Stimulated activated naive B cell treated with anti-CD40 and anti-IgM and Interleukin-4, amounts not matched to agents 10 μg/mL and 1 μg/mL and 100 μg/mL, for 72 hours (primary cell): ENCODE results near the gene CDCA7.

Source experiments
- ATAC-seq, 2 donors: fragments of 150-1000 bp; cut with Tn5 transposase; replicated peaks; 2 replicates each; pipeline ENCODE4 v1.10.0; 2021; ENCODE audit warnings: moderate library complexity in 1 of 2
- DNase-seq: peaks from one replicate; pipeline ENCODE4 v3.0.0; 2021
- H3K27ac Mint-ChIP-seq: one replicate; pipeline ENCODE4 v1.8.0; 2022; ENCODE audit warnings: mild to moderate bottlenecking, mixed read lengths
- H3K27me3 Mint-ChIP-seq, 2 donors: one replicate each; pipeline ENCODE4 v1.8.0; 2022; ENCODE audit warnings: mixed read lengths in 2 of 2
- H3K36me3 Mint-ChIP-seq, 2 donors: one replicate each; pipeline ENCODE4 v1.8.0; 2022; ENCODE audit warnings: mixed read lengths in 2 of 2, mild to moderate bottlenecking in 1 of 2
- H3K4me1 Mint-ChIP-seq, 2 donors: one replicate each; pipeline ENCODE4 v1.8.0; 2022; ENCODE audit warnings: mixed read lengths in 2 of 2, mild to moderate bottlenecking in 1 of 2
- H3K4me3 Mint-ChIP-seq, 2 donors: one replicate each; pipeline ENCODE4 v1.8.0; 2022; ENCODE audit warnings: mild to moderate bottlenecking in 2 of 2, mixed read lengths in 2 of 2, moderate library complexity in 1 of 2
- H3K9me3 Mint-ChIP-seq, 2 donors: one replicate each; pipeline ENCODE4 v1.8.0; 2022; ENCODE audit warnings: mixed read lengths in 2 of 2, mild to moderate bottlenecking in 1 of 2

The CDCA7 gene

DNA sequence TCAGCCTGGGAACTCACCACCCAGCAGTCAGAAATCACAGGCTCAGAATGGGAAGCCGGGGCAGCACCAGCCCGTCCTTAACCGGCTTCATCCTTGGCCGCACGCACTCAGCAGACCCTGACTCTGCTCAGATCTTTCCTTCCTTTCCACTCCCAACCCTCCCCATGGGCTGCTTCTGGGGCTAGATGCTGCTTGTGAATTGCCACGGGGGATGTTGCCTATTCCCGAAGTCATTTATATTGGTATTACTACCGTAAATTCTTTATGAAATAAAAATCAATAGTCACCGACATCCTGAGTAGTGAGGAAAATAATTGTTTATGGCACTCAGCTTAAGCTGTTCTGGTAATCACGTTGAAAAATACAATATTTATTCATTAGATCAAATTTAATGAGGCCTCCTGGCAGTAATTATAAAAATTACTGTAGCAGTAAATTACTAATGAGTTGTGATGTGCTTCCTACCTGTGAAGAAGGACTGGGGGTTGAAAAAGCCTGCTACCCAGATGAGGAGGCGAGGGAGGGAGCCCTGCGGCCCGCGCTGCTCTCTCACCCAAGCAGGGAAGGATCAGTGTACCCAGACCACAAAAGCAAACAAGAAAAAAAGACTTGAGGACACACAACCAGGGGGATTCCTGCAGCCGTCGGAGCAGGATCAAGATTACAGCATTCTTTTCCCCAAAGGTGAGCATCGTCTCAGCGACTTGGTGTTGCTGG, 31.5 kb downstream of the CDCA7 start:
- H3K9me3 Mint-ChIP-seq: peaks cover 0 to 3% of the 10 kb centered on the region in 2 donors
- no peak overlapping the region for H3K27ac Mint-ChIP-seq
- ATAC-seq (no peak), DNase-seq (no peak)
- no peak overlapping the region for H3K4me3 Mint-ChIP-seq
- H3K36me3 Mint-ChIP-seq: peaks cover 0 to 4% of the 10 kb centered on the region in 2 donors
- no peaks in the 10 kb centered on the region for H3K27me3 Mint-ChIP-seq
- H3K4me1 Mint-ChIP-seq: no peaks in the 10 kb centered on the region

DNA sequence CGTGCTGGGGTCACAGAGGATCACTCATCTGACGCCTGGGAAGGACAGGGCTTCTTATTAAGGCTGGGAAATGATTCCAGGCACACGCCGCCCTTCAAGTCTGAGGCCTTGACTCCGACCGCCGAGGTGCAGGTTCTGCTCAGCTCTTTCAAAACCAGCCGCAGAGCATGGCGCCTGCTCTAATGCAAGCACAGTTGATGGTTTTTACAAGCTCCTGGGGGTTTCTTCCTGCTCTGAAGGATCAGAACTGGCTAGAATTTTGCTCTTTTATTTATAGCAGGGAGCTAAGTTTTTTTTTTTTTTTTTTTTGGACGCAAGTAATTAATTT, 32.0 kb downstream of the CDCA7 start:
- DNase-seq (no peak), ATAC-seq (no peak)
- Mint-ChIP-seq H3K27me3 (no peaks in the 10 kb centered on the region), H3K36me3 (peaks cover 0 to 4% of the 10 kb centered on the region in 2 donors), H3K9me3 (peaks cover 0 to 3% of the 10 kb centered on the region in 2 donors), H3K27ac (no peak overlapping the region), H3K4me3 (no peak overlapping the region), H3K4me1 (no peaks in the 10 kb centered on the region)

- Mint-ChIP-seq H3K27ac (no peak overlapping the region), H3K4me3 (no peak overlapping the region), H3K9me3 (peaks cover 0 to 3% of the 10 kb centered on the region in 2 donors), H3K36me3 (peaks cover 0 to 4% of the 10 kb centered on the region in 2 donors), H3K4me1 (no peaks in the 10 kb centered on the region), H3K27me3 (no peaks in the 10 kb centered on the region)
- DNase-seq: no peak
- ATAC-seq: no peak
Observed at GRCh38 chr2:173387079-173387478, 32.4 kb downstream of the CDCA7 start.

DNA sequence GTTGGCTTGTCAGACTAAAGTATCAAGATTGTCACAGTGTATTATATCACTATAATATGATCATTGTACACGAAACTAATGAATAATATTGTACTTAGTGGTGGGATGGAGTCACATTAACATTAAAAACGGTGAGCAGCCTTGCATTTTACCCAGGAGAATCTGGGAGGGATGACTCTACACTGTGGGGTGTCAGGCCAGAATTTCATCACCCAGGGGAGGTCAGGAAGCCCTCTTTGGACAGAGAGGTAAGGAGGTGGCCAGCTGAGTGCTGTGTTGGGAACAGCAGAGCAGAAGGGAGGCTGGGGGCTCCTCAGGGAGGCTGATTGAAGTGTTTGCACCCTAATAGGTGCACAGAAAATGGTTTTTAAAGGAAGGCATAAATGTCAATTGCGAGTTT, 33.0 kb downstream of the CDCA7 start:
- H3K4me1 Mint-ChIP-seq: no peaks in the 10 kb centered on the region
- DNase-seq: no peak
- peaks cover 0 to 3% of the 10 kb centered on the region in 2 donors for H3K9me3 Mint-ChIP-seq
- ATAC-seq: no peak
- H3K27ac Mint-ChIP-seq: no peak overlapping the region
- H3K27me3 Mint-ChIP-seq: no peaks in the 10 kb centered on the region
- peaks cover 0 to 4% of the 10 kb centered on the region in 2 donors for H3K36me3 Mint-ChIP-seq
- no peak overlapping the region for H3K4me3 Mint-ChIP-seq

- no peak for DNase-seq
- H3K4me3 Mint-ChIP-seq: no peak overlapping the region
- no peaks in the 10 kb centered on the region for H3K9me3 Mint-ChIP-seq
- peaks cover 0 to under 1% of the 10 kb centered on the region in 2 donors for H3K27me3 Mint-ChIP-seq
- ATAC-seq: no peak
- no peaks in the 10 kb centered on the region for H3K4me1 Mint-ChIP-seq
- peaks cover 0 to 3% of the 10 kb centered on the region in 2 donors for H3K36me3 Mint-ChIP-seq
- H3K27ac Mint-ChIP-seq: no peak overlapping the region
Observed at GRCh38 chr2:173388795-173389194, 34.1 kb downstream of the CDCA7 start.

DNA sequence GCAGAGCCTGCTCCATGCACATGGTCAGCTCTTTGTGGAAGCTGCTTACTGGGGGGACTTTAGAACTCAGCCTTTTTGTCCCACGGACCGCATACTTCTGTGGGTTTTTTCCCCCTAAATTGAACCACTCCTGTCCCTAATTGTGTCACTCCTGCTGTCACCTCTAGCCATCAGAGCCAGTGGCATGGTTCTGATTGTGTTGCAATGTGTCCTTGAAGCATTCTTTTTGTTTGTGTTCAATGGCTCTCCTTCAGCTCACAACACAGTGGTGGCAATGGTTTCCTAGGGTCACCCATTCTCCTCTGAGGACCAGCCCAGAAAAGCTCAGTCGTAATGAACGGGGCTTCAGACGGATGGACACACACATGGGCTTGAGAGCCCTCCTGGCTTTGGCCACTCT, 35.4 kb downstream of the CDCA7 start:
- DNase-seq (no peak), ATAC-seq (no peak)
- H3K27me3 Mint-ChIP-seq: peaks cover 1 to 9% of the 10 kb centered on the region in 2 donors
- H3K36me3 Mint-ChIP-seq: no peaks in the 10 kb centered on the region
- no peak overlapping the region for H3K27ac Mint-ChIP-seq
- no peaks in the 10 kb centered on the region for H3K4me1 Mint-ChIP-seq
- H3K4me3 Mint-ChIP-seq: no peak overlapping the region
- no peaks in the 10 kb centered on the region for H3K9me3 Mint-ChIP-seq

- H3K36me3 Mint-ChIP-seq: no peaks in the 10 kb centered on the region
- no peaks in the 10 kb centered on the region for H3K4me1 Mint-ChIP-seq
- H3K27me3 Mint-ChIP-seq: peaks cover 13% of the 10 kb centered on the region in 2 donors
- DNase-seq (no peak), ATAC-seq (no peak)
- no peak overlapping the region for H3K4me3 Mint-ChIP-seq
- H3K9me3 Mint-ChIP-seq: no peaks in the 10 kb centered on the region
- H3K27ac Mint-ChIP-seq: no peak overlapping the region
Observed at GRCh38 chr2:173392731-173393130, 38.1 kb downstream of the CDCA7 start.

DNA sequence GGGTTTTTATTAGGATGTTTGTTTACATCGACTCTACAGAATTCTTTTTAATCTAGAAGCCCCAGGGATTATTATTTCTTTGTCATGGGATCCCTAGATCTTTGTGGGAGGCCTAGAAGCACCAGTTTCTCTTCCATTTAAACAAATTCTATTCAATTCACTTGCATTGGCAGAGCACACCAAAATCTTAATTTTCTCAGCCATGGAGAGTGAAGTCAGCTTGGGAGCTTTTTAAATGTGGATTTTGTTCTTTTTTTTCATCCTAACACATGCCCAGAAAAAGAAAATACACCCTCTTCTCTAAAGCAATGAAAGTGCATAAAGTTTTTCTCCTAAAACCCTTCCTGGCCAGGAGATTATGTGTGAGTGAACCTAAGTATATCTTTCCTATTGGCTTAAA, 38.5 kb downstream of the CDCA7 start:
- ATAC-seq: no peak
- no peak for DNase-seq
- Mint-ChIP-seq H3K9me3 (no peaks in the 10 kb centered on the region), H3K4me3 (no peak overlapping the region), H3K27me3 (peaks cover 13% of the 10 kb centered on the region in 2 donors), H3K36me3 (no peaks in the 10 kb centered on the region), H3K27ac (no peak overlapping the region), H3K4me1 (no peaks in the 10 kb centered on the region)

- Mint-ChIP-seq H3K4me1 (no peaks in the 10 kb centered on the region), H3K4me3 (no peak overlapping the region), H3K9me3 (no peaks in the 10 kb centered on the region), H3K27me3 (peaks cover 13% of the 10 kb centered on the region in 2 donors), H3K36me3 (no peaks in the 10 kb centered on the region), H3K27ac (no peak overlapping the region)
- no peak for ATAC-seq
- DNase-seq: no peak
Observed at GRCh38 chr2:173393636-173394035, 39.0 kb downstream of the CDCA7 start.

- H3K27ac Mint-ChIP-seq: no peak overlapping the region
- H3K4me3 Mint-ChIP-seq: no peak overlapping the region
- no peak for DNase-seq
- H3K9me3 Mint-ChIP-seq: no peaks in the 10 kb centered on the region
- peaks cover 17% of the 10 kb centered on the region in 2 donors for H3K27me3 Mint-ChIP-seq
- ATAC-seq: no peak
- H3K36me3 Mint-ChIP-seq: no peaks in the 10 kb centered on the region
- no peaks in the 10 kb centered on the region for H3K4me1 Mint-ChIP-seq
Observed at GRCh38 chr2:173394091-173394974, 39.7 kb downstream of the CDCA7 start.

DNA sequence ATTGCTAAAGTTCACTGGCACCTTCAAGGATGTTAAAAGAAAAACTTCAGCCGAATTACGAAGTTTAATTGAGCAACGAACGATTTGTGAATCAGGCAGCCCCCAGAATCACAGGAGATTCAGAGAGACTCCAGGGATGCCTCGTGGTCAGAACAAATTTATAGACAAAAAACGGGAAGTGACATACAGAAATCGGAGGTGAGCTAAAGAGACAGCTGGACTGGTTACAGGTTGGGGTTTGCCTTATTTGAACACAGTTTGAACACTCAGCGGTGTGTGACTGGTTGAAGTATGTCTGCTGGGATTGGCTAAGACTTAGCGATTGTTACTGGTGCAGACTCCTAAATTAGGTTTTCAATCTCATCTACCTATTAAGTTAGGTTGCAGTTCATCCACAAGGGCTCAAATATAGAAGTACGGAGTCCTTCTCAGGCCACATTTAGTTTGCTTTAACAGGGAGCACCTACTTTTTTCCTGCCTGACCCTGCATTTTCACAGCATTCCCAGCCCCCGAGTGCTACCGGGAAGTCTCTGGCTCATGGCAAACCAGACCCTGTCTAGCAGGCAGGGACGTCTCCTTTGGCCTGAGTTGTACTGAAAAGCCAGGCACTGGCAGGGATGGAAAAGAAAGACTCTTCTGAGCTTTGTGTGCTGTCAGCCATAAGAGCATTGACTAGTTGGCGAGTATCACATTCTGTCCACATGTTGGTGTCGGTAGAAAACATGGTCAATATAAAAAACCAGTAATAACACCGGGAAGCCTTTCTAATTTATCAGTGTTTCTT, 41.1 kb downstream of the CDCA7 start:
- DNase-seq: no peak
- Mint-ChIP-seq H3K36me3 (no peaks in the 10 kb centered on the region), H3K4me1 (peaks cover 0 to 2% of the 10 kb centered on the region in 2 donors), H3K4me3 (no peak overlapping the region), H3K27me3 (peaks cover 27 to 28% of the 10 kb centered on the region in 2 donors), H3K27ac (no peak overlapping the region), H3K9me3 (no peaks in the 10 kb centered on the region)
- ATAC-seq: no peak

DNA sequence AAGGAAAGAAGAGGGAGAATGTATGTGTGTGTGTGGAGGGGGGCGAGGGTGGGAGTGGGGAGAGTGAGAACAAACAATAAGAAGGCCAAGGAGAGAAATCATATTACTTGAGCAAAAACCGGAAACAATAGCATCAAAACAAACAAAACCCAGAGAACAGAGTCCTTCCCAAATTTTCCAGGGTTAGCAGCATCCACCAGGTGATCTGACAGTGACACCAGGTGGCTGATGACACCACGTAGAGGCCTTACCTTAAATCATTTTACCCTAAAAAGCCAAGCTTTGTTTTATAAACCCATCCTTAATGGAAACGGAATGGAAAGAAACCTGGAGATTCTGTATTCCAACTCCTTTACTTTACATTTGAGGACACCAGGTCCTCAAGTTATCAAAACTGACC, 42.9 kb downstream of the CDCA7 start:
- H3K36me3 Mint-ChIP-seq: no peaks in the 10 kb centered on the region
- H3K4me3 Mint-ChIP-seq: no peak overlapping the region
- DNase-seq (no peak), ATAC-seq (no peak)
- H3K27ac Mint-ChIP-seq: no peak overlapping the region
- no peaks in the 10 kb centered on the region for H3K9me3 Mint-ChIP-seq
- H3K4me1 Mint-ChIP-seq: peaks cover 4 to 9% of the 10 kb centered on the region in 2 donors
- H3K27me3 Mint-ChIP-seq: peaks cover 43 to 46% of the 10 kb centered on the region in 2 donors

GRCh38 chr2:173399229-173399628, 44.6 kb downstream of the CDCA7 start:
- Mint-ChIP-seq H3K27me3 (peaks cover 53 to 63% of the 10 kb centered on the region in 2 donors), H3K27ac (no peak overlapping the region), H3K4me3 (no peak overlapping the region), H3K4me1 (peaks cover 4 to 11% of the 10 kb centered on the region in 2 donors), H3K9me3 (no peaks in the 10 kb centered on the region), H3K36me3 (no peaks in the 10 kb centered on the region)
- no peak for DNase-seq
- no peak for ATAC-seq

DNA sequence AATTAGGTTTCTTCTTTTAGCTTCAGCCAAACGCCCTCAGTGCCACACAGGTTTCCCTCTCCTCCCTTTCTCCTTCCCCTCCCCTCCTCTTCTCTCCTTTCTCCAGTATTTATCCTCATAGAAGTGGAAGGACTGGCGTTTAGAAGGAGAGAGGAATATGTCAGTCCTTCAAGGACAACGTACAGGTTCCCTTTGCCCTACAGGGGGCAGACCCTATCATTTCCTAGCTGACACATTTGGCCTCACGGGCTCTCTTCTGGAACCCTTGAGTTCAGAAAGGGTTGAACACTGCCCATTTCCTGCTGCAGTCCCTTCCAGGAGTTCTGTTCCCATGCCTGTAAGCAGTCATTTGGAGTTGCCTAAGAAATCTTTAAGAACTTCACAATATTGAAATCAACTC, 46.1 kb downstream of the CDCA7 start:
- Mint-ChIP-seq H3K36me3 (no peaks in the 10 kb centered on the region), H3K9me3 (no peaks in the 10 kb centered on the region), H3K27me3 (peaks cover 49 to 68% of the 10 kb centered on the region in 2 donors)

More for the DNA sequence above, 46.1 kb downstream of the CDCA7 start:
- H3K4me1 Mint-ChIP-seq: peaks cover 4 to 11% of the 10 kb centered on the region in 2 donors
- H3K4me3 Mint-ChIP-seq: no peak overlapping the region
- ATAC-seq (peak in 1 of 2 donors; percentile 45), DNase-seq (no peak)
- no peak overlapping the region for H3K27ac Mint-ChIP-seq
